Esophagus squamous epithelium (tissue), 5 donors: ENCODE measurements around the gene ESR1. TPM values are rescaled to one million over a fixed set of nuclear protein-coding genes. Genes with fewer than 3 reads are reported as not detected.

Experiments used
- DNase-seq: peaks from one replicate; lab custom pipeline; 2025; lab: John Stamatoyannopoulos, UW
- H3K27ac ChIP-seq, 4 donors: fragments of 200-600 bp; sonication (generic); one replicate each; pipeline ENCODE4 v1.5.1; 2016 to 2019; ENCODE audit warnings: mild to moderate bottlenecking in 1 of 4
- H3K27me3 ChIP-seq, 4 donors: fragments of 200-600 bp; sonication (generic); 1 replicate in 3 of 4; 2 replicates in 1 of 4; pipeline versions ENCODE4 v1.5.1 to v1.6.0; 2017 to 2021; ENCODE audit warnings: antibody characterized with exemption in 1 of 4
- H3K36me3 ChIP-seq, 3 donors: fragments of 200-600 bp; sonication (generic); one replicate each; pipeline ENCODE4 v1.5.1; 2016 to 2019
- H3K4me1 ChIP-seq, 3 donors: fragments of 200-600 bp; sonication (generic); one replicate each; pipeline ENCODE4 v1.5.1; 2017 to 2019
- H3K4me3 ChIP-seq, 4 donors: fragments of 200-600 bp; sonication (generic); 1 replicate in 3 of 4; 2 replicates in 1 of 4; pipeline ENCODE4 v1.5.1; 2016 to 2019; ENCODE audit warnings: mild to moderate bottlenecking in 2 of 4, moderate library complexity in 1 of 4
- H3K9me3 ChIP-seq, 3 donors: fragments of 200-600 bp; sonication (generic); one replicate each; pipeline ENCODE4 v1.5.1; 2016 to 2019
- CTCF ChIP-seq, 6 experiments: fragments of 450-650 bp in 4 of 6; fragments of 200-600 bp in 2 of 6; sonication (generic) in 2 of 6; IDR thresholded peaks; one replicate each; pipeline ENCODE4 v1.5.1; 2016 to 2019; ENCODE audit warnings: antibody characterized with exemption in 6 of 6, mild to moderate bottlenecking in 4 of 6, moderate library complexity in 4 of 6
- POLR2A ChIP-seq, 4 donors: fragments of 450-650 bp; IDR thresholded peaks; one replicate each; pipeline ENCODE4 v1.6.1; 2017; ENCODE audit warnings: antibody characterized with exemption in 4 of 4, mild to moderate bottlenecking in 4 of 4, moderate library complexity in 3 of 4
- WGBS, 2 donors: methylation state at CpG; one replicate each; pipeline ENCODE4 v1.1.5; 2018; 5-methylcytosine and 5-hydroxymethylcytosine counted together
- intact Hi-C: fragments of 100-400 bp; cut with DNase I; formaldehyde crosslinking; loops from one replicate; pipeline ENCODE4 v1.15.0; 2022
- total RNA-seq, 4 donors: library from RNA; depleted of rRNA; stranded (reverse); fragments of >200 nt; gene quantifications; one replicate each; pipeline ENCODE4 v1.1.0, GENCODE V29; 2016
- donor health status: DM: yes; HTN: yes; CAD: no.

The ESR1 gene
- total RNA-seq, 4 donors from 2014 or later = 0.40 to 1.1 (median 0.95) TPM; not detected in 1

- DNase-seq = no peak
- H3K27me3 ChIP-seq = no peaks in the 10 kb centered on the region
- intact Hi-C loops = no loop called here
- H3K4me3 ChIP-seq = no peak overlapping the region
- H3K4me1 ChIP-seq = no peaks in the 10 kb centered on the region
- no peak overlapping the region for H3K27ac ChIP-seq
- TF ChIP-seq POLR2A (IDR thresholded peaks at IDR 0.05) (no peak), CTCF (IDR thresholded peaks at IDR 0.05) (no peak)
- H3K36me3 ChIP-seq = no peaks in the 10 kb centered on the region
- H3K9me3 ChIP-seq = peaks cover 0 to 7% (median 0%) of the 10 kb centered on the region in 3 donors
- 84 to 90% methylated on average over 4 of the region's 4 CpGs for WGBS, 2 donors
Observed at GRCh38 chr6:152078001-152078400, 270.5 kb downstream of the ESR1 start.

- intact Hi-C loops = no loop called here
- DNase-seq = no peak
- TF ChIP-seq POLR2A (IDR thresholded peaks at IDR 0.05) (no peak), CTCF (IDR thresholded peaks at IDR 0.05) (no peak)
- no peaks in the 10 kb centered on the region for H3K27me3 ChIP-seq
- no peaks in the 10 kb centered on the region for H3K4me1 ChIP-seq
- peaks cover 0 to 7% (median 0%) of the 10 kb centered on the region in 3 donors for H3K9me3 ChIP-seq
- no peak overlapping the region for H3K4me3 ChIP-seq
- 83% methylated on average over 1 of the region's 7 CpGs; no CpG with 5 or more reads in 1 of the 2 donors for WGBS, 2 donors
- H3K36me3 ChIP-seq = no peaks in the 10 kb centered on the region
- H3K27ac ChIP-seq = no peak overlapping the region
Observed at GRCh38 chr6:152078804-152079203, 271.3 kb downstream of the ESR1 start.

GRCh38 chr6:152085451-152085921 lies 278.0 kb downstream of the ESR1 start:
- 76 to 77% methylated on average over 3 to 4 of the region's 4 CpGs for WGBS, 2 donors
- no peak for DNase-seq
- Histone ChIP-seq H3K36me3 (no peaks in the 10 kb centered on the region), H3K4me1 (no peaks in the 10 kb centered on the region), H3K9me3 (no peaks in the 10 kb centered on the region), H3K4me3 (no peak overlapping the region), H3K27me3 (no peaks in the 10 kb centered on the region), H3K27ac (no peak overlapping the region)
- intact Hi-C loops = no loop called here
- no peak for TF ChIP-seq POLR2A (IDR thresholded peaks at IDR 0.05)
- no peak for TF ChIP-seq CTCF (IDR thresholded peaks at IDR 0.05)

GRCh38 chr6:152086223-152086873 lies 278.9 kb downstream of the ESR1 start:
- H3K4me1 ChIP-seq = peaks cover 0 to 5% (median 0%) of the 10 kb centered on the region in 3 donors
- H3K4me3 ChIP-seq = no peak overlapping the region
- H3K27me3 ChIP-seq = no peaks in the 10 kb centered on the region
- no peak for TF ChIP-seq CTCF (IDR thresholded peaks at IDR 0.05)
- TF ChIP-seq POLR2A (IDR thresholded peaks at IDR 0.05) = no peak
- no peaks in the 10 kb centered on the region for H3K36me3 ChIP-seq
- intact Hi-C loops = no loop called here
- 75 to 79% methylated on average over 3 of the region's 3 CpGs for WGBS, 2 donors
- no peak for DNase-seq
- H3K9me3 ChIP-seq = no peaks in the 10 kb centered on the region
- H3K27ac ChIP-seq = no peak overlapping the region

GRCh38 chr6:152087096-152087495 lies 279.6 kb downstream of the ESR1 start:
- no peak for DNase-seq
- Histone ChIP-seq H3K36me3 (no peaks in the 10 kb centered on the region), H3K9me3 (no peaks in the 10 kb centered on the region), H3K4me3 (no peak overlapping the region), H3K4me1 (peaks cover 0 to 13% (median 0%) of the 10 kb centered on the region in 3 donors), H3K27ac (no peak overlapping the region), H3K27me3 (no peaks in the 10 kb centered on the region)
- intact Hi-C loops = no loop called here
- 48 to 52% methylated on average over 2 of the region's 2 CpGs for WGBS, 2 donors
- no peak for TF ChIP-seq CTCF (IDR thresholded peaks at IDR 0.05)
